GM18507 (cell line): ENCODE results near the gene ENSA.
A peak's percentile ranks its signal among the peaks of the same experiment; 100 is the strongest.
"Not testable (repeated sequence)": the region's sequence is repeated elsewhere in the genome, so short reads cannot be mapped to it uniquely, and the experiment has no call there.

Experiments used
- DNase-seq: peaks from one replicate; pipeline ENCODE4 v3.0.0; 2011; ENCODE audit warnings: low read depth; ENCODE audit not compliant: insufficient read length; ENCODE audit errors: extremely low spot score
- FAIRE-seq: peaks from 2 replicates; lab custom pipeline; 2011; peaks lifted over from hg19 to GRCh38; lab: Jason Lieb, UNC

The ENSA gene

DNA sequence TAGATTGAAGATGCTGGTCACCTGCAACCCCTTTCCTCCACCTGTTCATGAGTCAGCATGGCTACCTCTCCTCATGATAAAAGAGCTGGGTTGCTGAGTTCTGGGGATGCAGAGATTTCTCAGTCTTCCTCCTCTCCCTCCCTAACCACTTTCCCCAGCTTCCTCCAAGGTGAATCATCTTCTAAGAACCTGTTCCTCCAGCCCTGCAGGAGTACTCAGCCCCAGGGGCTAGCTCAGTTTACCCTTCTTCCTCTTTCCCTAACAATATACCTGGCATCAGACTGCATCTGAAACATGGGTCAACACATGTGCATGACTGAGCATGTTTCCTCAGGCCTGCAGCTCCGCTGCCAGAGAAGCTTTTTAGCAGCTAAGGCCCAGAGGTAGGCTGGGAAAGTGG lies 5.3 kb downstream of the ENSA start:
- not testable (repeated sequence) for FAIRE-seq, DNase-seq

DNA sequence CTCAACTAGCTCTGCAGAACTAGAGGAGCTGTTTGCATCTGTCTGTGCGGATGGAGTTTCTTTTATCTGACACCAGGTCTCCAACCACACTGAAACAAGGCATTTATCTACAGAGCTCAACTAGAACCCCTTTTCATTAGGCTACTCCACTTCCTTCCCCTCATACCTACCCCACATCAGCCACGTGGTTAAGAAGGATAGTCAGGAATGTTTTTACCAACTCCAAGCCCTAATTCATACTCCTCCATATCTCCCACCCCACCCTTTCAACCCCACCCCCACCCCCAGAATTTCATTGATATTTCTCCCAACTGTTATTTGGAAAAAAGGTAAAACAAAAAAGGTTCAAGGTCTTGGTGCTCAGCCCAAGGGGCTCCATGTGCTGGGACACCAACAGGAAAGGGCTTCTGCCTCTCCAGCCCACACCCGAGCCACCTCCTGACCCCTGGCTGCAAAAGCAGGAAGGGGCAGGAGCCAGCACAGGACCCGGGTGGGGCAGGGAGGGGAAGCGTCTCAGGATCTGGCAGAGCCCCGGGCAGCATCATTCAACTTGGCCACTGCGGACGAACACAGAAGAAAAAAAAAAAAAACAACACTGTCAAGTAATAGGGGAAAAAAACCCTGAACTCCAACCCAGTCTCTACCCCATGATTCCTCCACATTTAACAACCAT lies 7.0 kb downstream of the ENSA start:
- no peak for DNase-seq
- no peak for FAIRE-seq

DNA sequence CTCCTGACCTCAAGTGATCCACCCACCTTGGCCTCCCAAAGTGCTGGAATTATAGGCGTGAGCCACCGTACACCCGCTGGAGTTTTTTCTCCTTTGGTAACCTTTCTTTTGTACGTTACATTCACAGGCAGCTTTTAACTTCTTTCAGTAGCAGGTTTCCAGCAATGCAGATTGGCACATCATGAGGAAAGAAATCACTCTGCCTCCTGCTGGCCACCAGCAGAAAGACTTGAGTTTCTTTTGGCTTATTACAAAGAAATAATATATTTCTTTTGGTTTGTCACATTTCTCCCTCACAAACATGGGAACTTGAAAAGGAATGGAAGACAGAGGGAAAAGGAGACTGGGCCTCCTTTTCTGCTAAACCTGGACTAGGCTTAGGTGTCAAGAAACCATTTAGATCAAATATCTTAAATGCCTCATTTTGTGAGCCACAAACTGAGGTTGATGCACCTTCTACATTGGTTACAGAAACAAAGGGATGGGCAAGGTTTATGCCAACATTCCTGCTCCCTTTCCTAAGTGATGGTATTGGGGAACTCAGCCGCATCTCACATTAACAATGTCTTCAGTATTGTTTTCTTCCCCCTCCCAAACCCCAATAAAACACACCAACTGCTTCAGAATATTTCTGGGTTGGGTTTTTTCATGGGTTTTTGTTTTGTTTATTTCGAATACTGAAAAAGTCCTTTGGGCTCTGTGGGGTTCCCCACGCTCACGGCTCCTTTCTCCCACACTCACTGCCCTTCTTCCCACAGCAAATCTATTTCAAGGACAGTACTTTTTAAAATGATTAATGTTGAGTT lies 7.7 kb downstream of the ENSA start:
- DNase-seq (peak; percentile 28), FAIRE-seq (peak; percentile 33)

- DNase-seq = no peak
- FAIRE-seq = no peak
Measured at GRCh38 chr1:150620919-150621318, 8.5 kb downstream of the ENSA start.

DNA sequence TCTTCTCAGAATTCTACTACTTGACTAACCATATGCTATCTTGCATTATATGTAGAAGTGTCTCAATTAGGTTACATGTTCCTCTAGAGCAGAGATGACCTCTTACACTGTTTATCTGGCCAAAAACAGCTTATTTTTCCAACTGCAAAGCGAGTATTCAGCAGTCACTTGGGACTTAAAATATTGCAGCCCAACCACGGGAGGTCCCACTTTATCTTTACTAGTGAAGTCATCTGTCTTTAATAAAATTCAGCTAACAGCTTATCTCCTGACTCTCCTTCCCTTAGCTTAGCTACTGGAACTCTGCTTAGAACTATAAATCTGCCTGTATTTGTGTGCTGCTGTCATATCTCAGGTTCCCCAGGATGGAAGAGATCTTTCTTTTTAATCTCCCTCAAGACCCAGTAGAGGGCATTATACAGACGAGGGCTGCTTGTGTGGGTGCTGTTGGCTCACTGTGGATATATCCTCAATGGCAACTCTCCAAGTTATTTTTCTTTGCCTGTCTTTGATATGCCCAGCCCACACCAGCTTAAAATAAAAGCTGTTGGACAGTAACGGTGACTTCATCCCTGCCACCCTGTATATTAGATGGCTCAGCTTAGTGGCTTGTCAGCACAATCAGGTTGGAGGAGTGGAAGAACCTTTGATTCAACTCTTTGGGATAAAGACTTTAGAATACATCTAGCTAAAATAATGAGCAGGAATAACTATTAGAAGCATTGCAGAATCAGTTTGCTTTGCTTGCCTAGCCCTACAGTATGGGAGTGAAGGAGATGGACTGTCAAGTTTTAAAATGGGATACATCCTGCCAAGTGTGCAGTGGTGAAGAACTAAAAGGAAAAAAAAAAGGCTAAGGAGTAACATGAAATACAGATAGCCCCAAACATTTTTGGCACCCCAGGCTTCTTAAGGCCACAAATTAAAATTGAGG lies 9.6 kb downstream of the ENSA start:
- FAIRE-seq (no peak), DNase-seq (no peak)

GRCh38 chr1:150615346-150616201 lies 13.8 kb downstream of the ENSA start:
- no peak for FAIRE-seq
- no peak for DNase-seq

DNA sequence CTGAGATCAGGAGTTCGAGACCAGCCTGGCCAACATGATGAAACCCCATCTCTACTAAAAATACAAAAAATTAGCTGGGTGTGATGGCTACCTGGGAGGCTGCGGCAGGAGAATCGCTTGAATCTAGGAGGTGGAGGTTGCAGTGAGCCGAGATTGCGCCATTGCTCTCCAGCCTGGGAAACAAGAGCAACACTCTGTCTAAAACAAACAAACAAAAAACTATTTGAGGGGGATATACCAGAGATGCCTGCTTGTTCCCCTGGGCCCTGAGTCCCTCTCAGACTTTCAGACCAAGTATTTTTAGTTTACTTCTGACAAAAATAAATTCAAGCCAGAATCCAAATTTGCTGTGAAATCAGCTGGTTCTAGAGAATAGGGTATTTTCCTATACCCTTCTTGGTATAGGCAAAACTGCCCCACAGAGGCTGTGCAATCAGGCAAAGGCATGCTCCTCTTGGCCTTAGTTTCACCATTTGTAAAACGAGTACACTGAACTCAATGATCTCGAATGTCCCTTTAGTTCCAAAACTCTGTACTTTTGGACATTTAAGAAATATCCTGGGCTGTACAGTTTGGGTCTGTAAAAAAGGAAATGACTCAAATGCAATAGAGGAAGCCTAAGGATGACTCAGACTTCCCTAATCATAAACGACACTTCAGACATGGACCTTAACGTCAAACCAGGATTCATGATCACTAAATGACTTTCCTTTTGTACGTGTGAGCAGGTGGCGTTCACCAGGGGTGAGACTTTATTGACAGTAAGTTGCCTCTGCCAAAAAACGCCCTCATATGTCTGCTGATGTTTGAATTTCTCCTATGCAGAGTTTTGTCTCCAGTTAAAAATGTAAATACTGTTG lies 16.1 kb downstream of the ENSA start:
- FAIRE-seq (peak; percentile 78), DNase-seq (peak; percentile 37)

- no peak for DNase-seq
- FAIRE-seq = no peak
Measured at GRCh38 chr1:150612014-150612345, 17.4 kb downstream of the ENSA start.

DNA sequence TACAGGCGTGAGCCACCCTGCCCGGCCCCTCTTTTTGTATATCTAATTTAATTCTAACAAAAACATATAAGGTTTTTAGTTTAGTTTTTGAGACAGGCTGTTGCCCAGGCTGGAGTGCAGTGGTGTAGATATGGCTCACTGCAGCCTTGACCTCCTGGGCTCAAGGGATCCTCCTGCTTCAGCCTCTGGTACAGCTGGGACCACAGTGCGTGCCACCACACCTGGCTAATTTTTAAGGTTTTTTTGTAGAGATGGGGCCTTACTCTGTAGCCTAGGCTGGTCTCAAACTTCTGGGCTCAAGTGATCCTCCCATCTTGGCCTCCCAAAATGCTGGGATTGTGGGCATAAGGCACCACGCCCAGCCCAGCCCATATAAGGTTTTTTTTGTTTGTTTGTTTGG lies 18.8 kb downstream of the ENSA start:
- FAIRE-seq = no peak
- no peak for DNase-seq

DNA sequence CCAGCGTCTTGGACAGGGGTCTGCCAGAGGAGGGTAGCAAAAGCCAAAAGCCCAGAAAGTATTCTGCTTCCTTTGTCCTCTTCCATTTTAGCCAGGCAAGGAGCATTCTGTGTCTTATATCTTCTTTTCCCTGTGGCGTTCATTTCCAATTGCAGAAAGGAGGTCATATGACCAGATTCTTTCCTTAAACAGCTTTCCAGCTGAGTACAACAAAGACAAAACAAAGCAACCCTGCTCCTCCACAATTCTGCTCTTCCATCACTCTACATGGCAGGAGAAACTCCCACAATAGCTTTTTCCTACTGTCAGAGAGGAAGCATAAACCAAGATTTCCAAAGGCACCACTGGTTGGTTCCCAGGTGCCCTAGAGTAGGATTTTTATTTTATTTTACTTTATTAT lies 19.7 kb downstream of the ENSA start:
- no peak for FAIRE-seq
- DNase-seq = no peak

DNA sequence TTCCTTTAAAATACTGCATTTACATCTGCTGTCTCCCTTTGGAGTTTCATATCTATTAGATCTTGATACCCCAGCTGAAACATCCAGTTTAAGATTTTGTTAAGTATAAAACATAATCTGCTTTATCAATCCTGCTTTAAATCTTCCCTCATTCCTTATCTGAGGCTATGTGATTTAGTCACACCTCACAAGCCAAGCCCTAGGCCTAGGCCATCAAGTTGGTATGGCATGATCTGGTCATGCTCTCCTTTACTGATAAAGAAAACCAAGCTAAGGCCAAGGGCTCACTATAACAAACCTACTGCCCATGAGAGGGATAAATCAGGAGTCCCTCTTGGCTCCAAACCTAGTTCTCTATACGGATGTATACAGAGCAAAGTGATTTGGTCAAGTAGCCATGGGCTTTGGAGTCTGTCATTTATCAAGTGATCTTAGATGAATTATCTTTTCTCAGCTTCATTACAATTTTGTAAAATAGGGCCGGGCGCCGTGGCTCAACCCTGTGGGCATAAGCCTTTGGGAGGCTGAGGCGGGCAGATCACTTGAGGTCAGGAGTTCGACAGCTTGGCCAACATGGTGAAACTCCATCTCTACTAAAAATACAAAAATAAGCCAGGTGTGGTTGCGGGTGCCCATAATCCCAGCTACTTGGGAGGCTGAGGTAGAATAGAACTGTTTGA lies 22.8 kb downstream of the ENSA start:
- FAIRE-seq = no peak
- DNase-seq = no peak

- not testable (repeated sequence) for FAIRE-seq
Measured at GRCh38 chr1:150605451-150605731, 24.0 kb downstream of the ENSA start.

DNA sequence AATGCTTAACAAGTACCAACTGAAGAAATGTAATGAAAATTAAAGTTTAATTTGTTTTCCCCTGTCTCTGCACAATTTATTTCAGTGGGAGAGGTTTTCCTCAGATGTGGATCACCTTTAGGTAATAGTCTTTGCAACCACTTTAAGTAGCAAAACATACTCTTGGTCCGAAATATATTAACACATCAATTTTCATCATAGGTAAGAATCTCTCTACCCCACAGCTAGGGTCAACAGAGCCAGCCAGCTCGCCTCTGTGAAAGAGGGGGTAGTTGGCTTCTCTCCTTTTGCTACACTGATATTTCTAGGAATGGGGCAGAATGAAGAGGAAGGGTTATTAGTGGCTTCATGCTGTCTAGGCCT lies 25.2 kb downstream of the ENSA start:
- no peak for FAIRE-seq
- DNase-seq = no peak

More at GRCh38 chr1:150605451-150605731, 24.0 kb downstream of the ENSA start:
- DNase-seq = not testable (repeated sequence)

DNA sequence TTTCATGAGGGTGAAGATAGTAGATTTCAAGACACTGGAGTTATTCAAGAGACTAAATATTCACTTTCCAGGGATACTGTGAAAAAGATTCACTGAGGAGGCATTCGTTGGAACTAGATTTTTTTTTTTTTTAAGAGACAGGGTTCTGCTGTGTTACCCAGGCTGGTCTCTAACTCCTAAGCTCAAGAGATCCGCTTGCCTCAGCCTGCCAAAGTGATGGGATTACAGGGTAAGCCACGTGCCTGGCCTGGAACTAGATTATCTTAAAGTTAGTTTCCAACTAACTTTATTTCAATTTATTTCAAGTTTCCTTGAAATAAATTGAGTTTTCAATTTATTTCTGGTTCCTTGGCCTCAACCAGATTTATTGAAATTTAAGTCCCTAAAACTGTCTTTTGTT lies 25.7 kb downstream of the ENSA start:
- DNase-seq (no peak), FAIRE-seq (no peak)

DNA sequence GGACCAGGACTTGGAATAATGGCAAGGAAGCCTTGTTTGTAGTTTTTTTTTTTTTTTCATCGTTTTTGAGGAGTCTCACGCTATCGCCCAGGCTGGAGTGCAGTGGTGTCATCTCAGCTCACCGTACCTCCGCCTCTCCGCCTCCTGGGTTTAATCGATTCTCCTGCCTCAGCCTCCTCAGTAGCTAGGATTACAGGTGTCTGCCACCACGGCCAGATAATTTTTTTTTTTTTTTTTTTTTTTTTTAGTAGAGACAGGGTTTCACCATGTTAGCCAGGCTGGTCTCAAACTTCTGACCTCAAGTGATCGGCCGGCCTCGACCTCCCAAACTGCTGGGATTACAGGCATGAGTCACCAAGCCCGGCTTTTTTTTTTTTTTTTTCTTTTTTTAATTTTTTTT lies 27.0 kb downstream of the ENSA start:
- DNase-seq, FAIRE-seq: not testable (repeated sequence)

GRCh38 chr1:150601540-150601939 lies 27.9 kb downstream of the ENSA start:
- DNase-seq (no peak), FAIRE-seq (no peak)

DNA sequence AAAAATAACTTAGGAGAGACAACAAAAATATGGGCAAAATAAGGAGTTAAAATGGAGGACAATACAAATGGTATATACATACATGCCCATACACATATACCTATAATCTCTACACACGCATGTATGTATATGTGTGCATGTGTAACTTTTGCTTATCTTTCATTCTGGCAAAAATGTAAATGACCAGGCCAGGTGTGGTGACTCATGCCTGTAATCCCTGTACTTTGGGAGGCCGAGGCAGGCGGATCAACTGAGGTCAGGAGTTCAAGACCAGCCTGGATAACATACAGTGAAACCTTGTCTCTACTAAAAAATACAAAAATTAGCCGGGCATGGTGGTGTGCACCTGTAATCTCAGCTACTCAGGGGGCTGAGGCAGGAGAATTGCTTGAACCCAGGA lies 31.1 kb downstream of the ENSA start:
- FAIRE-seq, DNase-seq: not testable (repeated sequence)

GRCh38 chr1:150596976-150597375 lies 32.4 kb downstream of the ENSA start:
- FAIRE-seq (no peak), DNase-seq (no peak)
